Mucosa of stomach (tissue), 1 donor: Measurements from ENCODE around the gene ITGA8.
"Not testable (repeated sequence)": the region's sequence is repeated elsewhere in the genome, so short reads cannot be mapped to it uniquely, and the experiment has no call there.

Experiments used
- H3K27me3 ChIP-seq: one replicate; pipeline ENCODE4 v1.7.0; 2013; ENCODE audit warnings: mild to moderate bottlenecking, low read length; ENCODE audit not compliant: control insufficient read depth, insufficient read depth
- H3K36me3 ChIP-seq: one replicate; pipeline ENCODE4 v1.7.0; 2013; ENCODE audit warnings: low read length; ENCODE audit not compliant: control insufficient read depth, insufficient read depth
- H3K4me1 ChIP-seq: one replicate; pipeline ENCODE4 v1.7.0; 2013; ENCODE audit warnings: mild to moderate bottlenecking, low read length; ENCODE audit not compliant: control insufficient read depth, insufficient read depth
- H3K4me3 ChIP-seq: one replicate; pipeline ENCODE4 v1.7.0; 2013; ENCODE audit warnings: low read length
- H3K9ac ChIP-seq: one replicate; pipeline ENCODE4 v1.7.0; 2013; ENCODE audit warnings: mild to moderate bottlenecking, low read length, moderate library complexity
- H3K9me3 ChIP-seq: one replicate; pipeline ENCODE4 v1.7.0; 2013; ENCODE audit warnings: mild to moderate bottlenecking, low read length, moderate library complexity; ENCODE audit not compliant: control insufficient read depth
- donor health status: Pancreatic carcinoma.

ITGA8 gene

DNA sequence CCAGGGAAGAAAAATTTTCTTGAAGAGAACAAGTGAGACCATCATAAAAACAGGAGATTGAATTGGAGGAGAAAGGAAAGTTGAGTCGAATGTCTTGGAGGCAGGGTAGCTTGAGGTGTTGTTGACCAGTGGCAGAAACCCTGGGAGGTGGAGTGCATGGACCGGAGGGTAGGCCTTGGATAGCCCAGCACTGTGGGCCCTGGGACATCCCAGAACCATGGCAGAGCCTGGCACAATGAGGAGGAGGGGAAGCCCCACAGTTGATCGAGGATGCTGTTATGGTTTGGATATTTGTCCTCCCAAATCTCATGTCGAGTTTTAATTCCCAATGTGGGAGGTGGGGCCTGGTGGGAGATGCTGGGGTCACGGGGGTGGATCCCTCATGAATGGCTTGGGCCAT, 157.1 kb downstream of the ITGA8 start:
- no peaks in the 10 kb centered on the region for H3K4me1 ChIP-seq
- no peaks in the 10 kb centered on the region for H3K9me3 ChIP-seq
- no peak overlapping the region for H3K4me3 ChIP-seq
- H3K27me3 ChIP-seq: no peaks in the 10 kb centered on the region
- no peaks in the 10 kb centered on the region for H3K36me3 ChIP-seq
- H3K9ac ChIP-seq: no peak overlapping the region

DNA sequence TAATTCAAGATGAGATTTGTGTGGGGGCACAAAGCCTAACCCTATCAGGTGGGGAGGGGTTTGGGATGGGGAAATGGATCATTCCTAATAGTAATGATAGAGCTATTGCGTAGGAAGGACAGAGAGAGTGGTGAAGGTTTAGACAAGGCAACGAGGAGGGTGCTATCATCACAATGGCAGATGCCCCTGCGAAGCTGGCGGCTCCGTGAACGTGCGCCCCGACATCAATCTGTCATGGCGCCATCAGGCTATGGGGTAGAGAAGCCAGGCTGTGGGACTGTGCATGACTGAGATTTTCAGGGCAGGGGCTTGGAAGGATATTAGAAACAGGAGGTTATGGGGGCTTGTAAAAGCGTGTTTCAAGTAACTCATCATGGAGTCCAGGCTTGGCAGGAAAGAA, 157.6 kb downstream of the ITGA8 start:
- Histone ChIP-seq H3K4me3 (no peak overlapping the region), H3K9me3 (no peaks in the 10 kb centered on the region), H3K36me3 (no peaks in the 10 kb centered on the region), H3K9ac (no peak overlapping the region), H3K4me1 (no peaks in the 10 kb centered on the region), H3K27me3 (no peaks in the 10 kb centered on the region)

DNA sequence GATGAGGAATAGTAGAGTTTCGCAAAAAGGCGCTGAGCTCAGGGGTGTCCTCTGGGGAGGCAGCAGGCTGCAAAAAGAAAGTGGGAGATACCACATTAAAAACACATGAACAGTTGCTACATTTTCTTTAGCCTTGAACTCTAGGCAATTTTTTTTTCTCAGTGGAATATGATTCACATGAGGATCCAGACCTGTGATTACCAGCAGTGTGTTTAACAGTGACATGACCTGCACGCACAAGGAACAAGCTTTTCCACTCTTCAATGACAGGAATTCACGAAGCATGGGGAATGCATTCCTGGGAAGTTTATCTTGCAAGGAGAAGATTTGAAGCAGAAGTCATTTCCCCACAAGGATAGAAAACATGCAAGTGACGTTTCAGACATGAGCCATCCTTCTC, 161.6 kb downstream of the ITGA8 start:
- H3K9ac ChIP-seq: no peak overlapping the region
- H3K4me3 ChIP-seq: no peak overlapping the region
- no peaks in the 10 kb centered on the region for H3K27me3 ChIP-seq
- H3K4me1 ChIP-seq: no peaks in the 10 kb centered on the region
- H3K36me3 ChIP-seq: no peaks in the 10 kb centered on the region
- no peaks in the 10 kb centered on the region for H3K9me3 ChIP-seq

DNA sequence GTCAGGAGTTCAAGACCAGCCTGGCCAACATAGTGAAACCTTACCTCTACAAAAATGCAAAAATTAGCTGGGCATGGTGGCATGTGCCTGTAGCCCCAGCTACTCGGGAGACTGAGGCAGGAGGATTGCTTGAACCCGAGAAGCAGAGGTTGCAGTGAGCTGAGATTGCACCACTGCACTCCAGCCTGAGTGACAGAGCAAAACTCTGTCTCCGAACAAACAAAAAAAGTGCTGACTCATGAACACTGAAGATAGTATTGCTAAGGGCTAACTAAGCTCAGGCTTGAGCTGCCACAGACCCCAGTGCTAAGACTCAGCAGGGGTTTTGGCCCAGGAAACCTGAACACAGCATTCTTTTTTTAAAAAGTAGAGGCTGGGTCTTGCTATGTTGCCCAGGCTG, 162.6 kb downstream of the ITGA8 start:
- H3K4me3 ChIP-seq, H3K36me3 ChIP-seq, H3K9ac ChIP-seq, H3K9me3 ChIP-seq, H3K27me3 ChIP-seq, H3K4me1 ChIP-seq: not testable (repeated sequence)

DNA sequence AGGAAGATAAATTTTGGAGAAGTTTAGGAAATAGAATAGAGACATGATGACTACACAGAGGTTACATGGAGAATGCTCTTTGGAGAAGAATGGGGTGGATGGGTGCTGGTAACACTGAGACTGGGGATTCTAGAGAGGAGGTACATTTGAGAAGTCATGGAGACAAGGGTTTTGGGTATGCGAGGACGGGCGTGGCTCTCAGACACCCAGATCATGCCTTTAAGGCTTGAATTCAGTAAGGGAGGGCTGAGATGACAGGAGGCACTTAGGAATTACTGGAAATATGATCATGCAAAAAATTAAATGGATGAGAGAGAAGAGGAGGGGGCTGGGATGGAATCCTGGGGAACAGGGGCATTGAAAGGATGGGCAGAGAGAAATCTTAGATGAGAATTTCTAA, 168.8 kb downstream of the ITGA8 start:
- Histone ChIP-seq H3K9ac (no peak overlapping the region), H3K36me3 (no peaks in the 10 kb centered on the region), H3K4me3 (no peak overlapping the region), H3K4me1 (no peaks in the 10 kb centered on the region), H3K27me3 (no peaks in the 10 kb centered on the region), H3K9me3 (no peaks in the 10 kb centered on the region)

DNA sequence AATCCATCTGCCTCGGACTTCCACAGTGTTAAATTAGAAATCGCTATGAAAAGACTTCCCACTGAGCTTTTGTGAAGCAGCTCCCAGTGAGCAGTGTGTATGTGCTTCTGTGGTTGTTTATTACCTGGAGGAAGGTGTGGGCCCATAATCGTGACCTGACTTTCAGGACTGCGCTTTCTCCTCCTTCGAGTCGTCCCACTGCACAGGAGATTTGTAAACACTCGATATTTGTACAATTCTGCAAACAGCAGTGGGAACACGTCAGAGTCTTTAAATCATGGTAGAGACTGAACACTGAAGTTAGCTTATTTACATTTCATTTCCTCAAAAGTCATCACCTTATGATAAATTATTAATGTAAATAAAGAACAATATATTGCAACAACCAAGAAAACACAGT, 171.4 kb downstream of the ITGA8 start:
- no peak overlapping the region for H3K4me3 ChIP-seq
- no peaks in the 10 kb centered on the region for H3K36me3 ChIP-seq
- no peaks in the 10 kb centered on the region for H3K9me3 ChIP-seq
- no peaks in the 10 kb centered on the region for H3K27me3 ChIP-seq
- H3K9ac ChIP-seq: no peak overlapping the region
- H3K4me1 ChIP-seq: no peaks in the 10 kb centered on the region

DNA sequence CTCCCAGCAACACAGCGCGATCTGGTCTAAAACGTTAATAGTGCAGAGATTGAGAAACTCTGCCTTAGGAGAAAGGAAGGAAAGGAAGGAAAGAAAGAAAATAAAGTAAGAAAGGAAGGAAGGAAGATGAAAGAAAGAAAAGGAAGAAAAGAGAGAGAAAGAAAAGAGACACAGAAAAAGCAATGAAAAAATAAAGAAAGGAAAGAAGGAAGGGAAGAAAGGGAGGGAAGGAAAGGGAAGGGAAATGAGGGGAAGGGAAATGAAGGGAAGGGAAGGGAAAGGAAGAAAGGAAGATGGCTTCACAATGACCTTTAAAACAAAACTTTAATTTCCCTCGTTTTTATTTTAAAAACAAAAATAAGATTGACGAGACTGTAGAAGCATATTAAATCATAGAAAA, 173.1 kb downstream of the ITGA8 start:
- Histone ChIP-seq H3K4me1 (no peaks in the 10 kb centered on the region), H3K9me3 (no peaks in the 10 kb centered on the region), H3K36me3 (no peaks in the 10 kb centered on the region), H3K4me3 (no peak overlapping the region), H3K9ac (no peak overlapping the region), H3K27me3 (no peaks in the 10 kb centered on the region)

DNA sequence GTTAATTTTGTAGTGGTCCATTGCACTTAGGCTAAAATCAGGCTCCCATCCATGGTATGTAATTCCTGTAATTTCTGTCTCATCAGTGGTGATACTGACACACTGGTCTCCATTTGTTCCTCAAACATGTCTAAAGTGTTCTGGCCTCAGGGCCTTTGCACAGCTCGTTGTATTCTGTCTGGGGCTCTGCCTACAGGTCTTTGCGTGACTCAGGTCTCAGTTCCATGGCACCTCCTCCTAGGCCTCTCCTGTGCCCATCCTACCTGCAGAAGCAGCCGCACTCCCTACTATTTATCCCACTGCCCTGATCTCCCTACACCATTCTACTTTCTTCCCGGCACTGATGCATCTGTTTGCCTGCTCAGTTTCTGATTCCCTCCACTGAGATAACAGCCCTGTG, 173.8 kb downstream of the ITGA8 start:
- Histone ChIP-seq H3K4me3 (no peak overlapping the region), H3K27me3 (no peaks in the 10 kb centered on the region), H3K9me3 (no peaks in the 10 kb centered on the region), H3K9ac (no peak overlapping the region), H3K4me1 (no peaks in the 10 kb centered on the region), H3K36me3 (no peaks in the 10 kb centered on the region)

DNA sequence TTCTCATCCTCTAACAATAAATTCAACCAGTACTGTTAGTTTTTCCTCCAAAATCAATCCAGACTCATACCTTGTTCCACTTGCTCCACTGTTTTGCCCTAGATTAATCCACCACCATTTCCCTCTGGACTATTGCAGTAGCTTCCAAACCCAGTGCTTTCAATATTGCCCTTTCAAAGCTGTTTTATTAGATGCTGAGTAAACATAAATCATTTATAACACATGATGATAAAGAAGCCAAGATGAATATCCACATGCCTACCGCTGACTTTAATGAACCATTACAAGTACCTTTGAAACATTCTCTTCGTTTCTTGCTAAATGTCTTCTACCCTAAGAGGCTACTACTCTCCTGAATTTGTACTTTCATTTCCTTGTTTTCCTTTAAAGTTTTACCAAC, 174.5 kb downstream of the ITGA8 start:
- no peaks in the 10 kb centered on the region for H3K27me3 ChIP-seq
- H3K4me3 ChIP-seq: no peak overlapping the region
- no peaks in the 10 kb centered on the region for H3K36me3 ChIP-seq
- H3K4me1 ChIP-seq: no peaks in the 10 kb centered on the region
- no peak overlapping the region for H3K9ac ChIP-seq
- no peaks in the 10 kb centered on the region for H3K9me3 ChIP-seq

DNA sequence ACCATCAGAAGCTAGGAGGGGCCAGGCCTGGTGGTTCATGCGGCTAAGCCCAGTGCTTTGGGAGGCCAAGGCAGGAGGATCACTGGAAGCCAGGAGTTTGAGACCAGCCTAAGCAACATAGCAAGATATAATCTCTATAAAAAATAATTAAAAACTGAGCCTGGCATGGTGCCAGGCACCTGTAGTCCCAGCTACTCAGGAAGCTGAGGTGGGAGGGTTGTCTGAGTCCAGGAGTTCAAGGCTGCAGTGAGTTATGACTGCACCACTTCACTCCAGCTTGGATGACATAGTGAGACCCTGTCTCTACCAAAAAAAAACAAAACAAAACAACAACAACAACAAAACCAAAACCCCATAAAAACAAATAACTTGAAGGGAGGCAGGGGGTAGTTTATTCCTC, 175.7 kb downstream of the ITGA8 start:
- no peak overlapping the region for H3K4me3 ChIP-seq
- H3K27me3 ChIP-seq: no peaks in the 10 kb centered on the region
- H3K9ac ChIP-seq: no peak overlapping the region
- H3K9me3 ChIP-seq: no peaks in the 10 kb centered on the region
- no peaks in the 10 kb centered on the region for H3K36me3 ChIP-seq
- no peaks in the 10 kb centered on the region for H3K4me1 ChIP-seq

DNA sequence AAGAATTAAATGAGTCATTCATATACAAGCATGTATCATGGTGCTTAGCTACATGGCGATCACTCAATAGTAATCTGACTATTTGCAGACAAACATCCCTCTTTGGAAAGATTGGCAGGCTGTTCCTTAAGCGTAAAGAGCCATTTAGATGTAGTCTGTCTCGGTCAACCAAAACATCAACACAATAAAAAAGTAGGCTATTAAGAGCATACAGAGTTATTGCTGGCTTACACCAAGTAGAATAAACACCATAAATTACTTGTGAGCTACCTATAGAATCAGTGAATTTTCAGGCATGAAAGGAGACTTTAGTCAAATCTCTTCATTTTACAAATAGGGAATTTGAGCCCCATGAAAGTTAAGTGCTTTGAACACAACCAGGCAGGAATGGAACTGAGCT, 176.9 kb downstream of the ITGA8 start:
- no peaks in the 10 kb centered on the region for H3K4me1 ChIP-seq
- no peaks in the 10 kb centered on the region for H3K9me3 ChIP-seq
- H3K27me3 ChIP-seq: no peaks in the 10 kb centered on the region
- no peak overlapping the region for H3K9ac ChIP-seq
- H3K36me3 ChIP-seq: no peaks in the 10 kb centered on the region
- H3K4me3 ChIP-seq: no peak overlapping the region

DNA sequence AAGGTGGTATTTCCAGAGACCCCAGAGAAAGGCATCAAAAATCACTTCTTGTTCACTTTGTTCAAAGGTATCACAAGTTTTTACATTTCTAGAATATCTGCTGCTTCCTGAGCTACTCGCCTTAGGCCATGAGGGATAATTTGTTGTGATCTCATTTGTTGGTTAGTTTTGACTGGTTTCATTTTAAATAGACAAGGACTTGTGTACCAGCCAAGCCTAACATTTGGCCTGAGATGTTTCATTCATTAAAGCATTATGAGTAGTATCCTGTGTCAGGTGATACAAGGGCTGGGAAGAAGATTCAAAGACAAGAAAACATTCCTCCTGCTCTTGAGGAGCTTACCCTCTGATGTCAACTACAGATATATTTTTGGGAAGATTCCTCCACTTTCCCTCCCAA, 178.3 kb downstream of the ITGA8 start:
- Histone ChIP-seq H3K4me1 (no peaks in the 10 kb centered on the region), H3K4me3 (no peak overlapping the region), H3K9me3 (no peaks in the 10 kb centered on the region), H3K9ac (no peak overlapping the region), H3K36me3 (no peaks in the 10 kb centered on the region), H3K27me3 (no peaks in the 10 kb centered on the region)

DNA sequence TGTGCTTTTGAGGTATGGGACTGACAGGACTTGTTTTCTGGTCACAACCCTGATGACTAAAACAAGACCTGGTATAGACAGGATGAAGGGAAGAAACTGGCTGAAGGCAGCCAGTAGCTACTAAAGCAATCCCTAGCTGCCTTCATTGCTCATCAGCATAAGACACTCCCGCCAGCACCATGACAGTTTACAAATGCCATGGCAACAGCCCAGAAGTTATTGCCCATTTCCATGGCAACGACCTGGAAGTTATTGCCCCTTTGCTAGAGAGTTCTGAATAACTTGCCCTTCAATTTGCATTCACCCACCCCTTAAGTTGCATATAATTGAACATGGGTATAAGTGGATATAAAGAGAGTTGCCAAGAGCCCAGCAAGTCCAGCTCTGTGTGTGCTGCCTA, 179.0 kb downstream of the ITGA8 start:
- Histone ChIP-seq H3K27me3 (no peaks in the 10 kb centered on the region), H3K4me3 (no peak overlapping the region), H3K36me3 (no peaks in the 10 kb centered on the region), H3K9me3 (no peaks in the 10 kb centered on the region), H3K4me1 (no peaks in the 10 kb centered on the region), H3K9ac (no peak overlapping the region)
